NCI-H2196 treated with DMSO at 0.1 percent for 48 hours (cell line): ENCODE measurements around the gene ADGRG3.
"Not testable (repeated sequence)": the region's sequence is repeated elsewhere in the genome, so short reads cannot be mapped to it uniquely, and the experiment has no call there.

ENCODE experiments used
- DNase-seq: peaks from one replicate; lab custom pipeline; 2025; ENCODE audit not compliant: unreplicated experiment; lab: John Stamatoyannopoulos, UW

ADGRG3 gene

DNA sequence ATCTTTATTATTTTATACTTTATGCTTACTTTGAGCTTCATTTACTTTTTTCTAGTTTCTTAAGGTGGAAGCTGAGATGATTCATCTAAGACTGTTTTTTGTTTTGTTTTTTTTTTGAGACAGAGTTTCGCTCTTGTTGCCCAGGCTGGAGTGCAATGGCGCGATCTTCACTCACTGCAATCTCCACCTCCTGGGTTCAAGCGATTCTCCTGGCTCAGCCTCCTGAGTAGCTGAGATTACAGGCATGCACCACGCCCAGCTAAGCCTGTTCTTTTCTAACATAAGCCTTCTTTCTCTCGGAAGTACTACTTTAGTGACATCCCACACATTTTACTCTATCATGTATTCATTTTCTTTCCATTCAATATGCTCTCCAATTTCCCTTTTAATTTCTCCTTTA lies 44.5 kb downstream of the ADGRG3 start:
- DNase-seq = not testable (repeated sequence)

- DNase-seq = no peak
Observed at GRCh38 chr16:57713596-57713995, 45.5 kb downstream of the ADGRG3 start.

- no peak for DNase-seq
Observed at GRCh38 chr16:57714047-57714446, 45.9 kb downstream of the ADGRG3 start.

GRCh38 chr16:57720142-57720575 lies 52.1 kb downstream of the ADGRG3 start:
- DNase-seq = no peak

- DNase-seq = no peak
Observed at GRCh38 chr16:57721356-57722209, 53.5 kb downstream of the ADGRG3 start.

DNA sequence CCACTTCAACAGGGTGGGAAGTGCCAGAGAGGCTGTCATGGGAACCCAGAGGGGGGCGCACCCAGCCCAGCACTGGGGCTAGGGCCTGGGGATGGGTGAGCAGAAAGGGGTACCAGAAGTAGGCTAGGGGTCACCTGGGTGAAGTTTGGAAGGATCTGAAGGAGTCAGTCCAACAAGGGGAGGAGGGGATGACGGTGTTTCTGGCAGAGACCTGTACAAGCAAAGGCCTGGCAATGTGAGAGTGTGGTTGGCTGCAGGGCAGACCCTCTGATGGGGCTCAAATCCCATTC lies 54.0 kb downstream of the ADGRG3 start:
- DNase-seq = no peak

- no peak for DNase-seq
Observed at GRCh38 chr16:57722651-57723050, 54.5 kb downstream of the ADGRG3 start.

GRCh38 chr16:57723170-57723569 lies 55.1 kb downstream of the ADGRG3 start:
- DNase-seq = no peak

DNA sequence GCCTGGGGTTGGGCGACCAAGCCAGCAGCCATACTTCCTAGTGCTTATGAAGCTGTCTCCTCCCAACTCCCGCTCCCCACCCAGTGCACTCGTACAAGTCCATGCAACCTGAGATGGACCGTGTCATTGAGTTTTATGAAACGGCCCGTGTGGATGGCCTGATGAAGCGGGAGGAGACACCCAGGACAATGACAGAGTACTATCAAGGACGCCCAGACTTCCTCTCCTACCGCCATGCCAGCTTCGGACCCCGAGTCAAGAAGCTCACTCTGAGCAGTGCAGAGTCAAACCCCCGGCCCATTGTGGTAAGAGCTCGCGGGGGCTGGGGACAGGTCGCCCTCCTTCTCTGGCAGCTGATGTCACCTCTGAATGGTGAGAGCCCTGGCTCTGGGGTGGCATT lies 56.4 kb downstream of the ADGRG3 start:
- DNase-seq = no peak

DNA sequence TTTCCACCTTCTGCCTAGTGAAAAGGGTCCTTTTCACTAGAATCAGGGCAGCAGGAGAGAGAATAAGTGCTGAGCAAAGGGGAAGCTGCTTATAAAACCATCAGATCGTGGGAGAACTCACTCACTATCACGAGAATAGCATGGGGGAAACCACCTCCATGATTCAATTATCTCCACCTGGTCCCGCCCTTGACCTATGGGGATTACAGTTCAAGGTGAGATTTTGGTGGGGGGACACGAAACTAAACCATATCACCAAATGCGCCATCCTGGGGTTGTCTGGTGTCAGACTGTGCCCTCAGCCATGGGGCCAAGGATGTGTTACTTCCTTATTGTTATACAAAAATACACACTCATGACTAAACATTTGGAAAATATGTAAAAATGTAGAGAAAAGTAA lies 57.0 kb downstream of the ADGRG3 start:
- DNase-seq = no peak

GRCh38 chr16:57725554-57725953 lies 57.4 kb downstream of the ADGRG3 start:
- no peak for DNase-seq

DNA sequence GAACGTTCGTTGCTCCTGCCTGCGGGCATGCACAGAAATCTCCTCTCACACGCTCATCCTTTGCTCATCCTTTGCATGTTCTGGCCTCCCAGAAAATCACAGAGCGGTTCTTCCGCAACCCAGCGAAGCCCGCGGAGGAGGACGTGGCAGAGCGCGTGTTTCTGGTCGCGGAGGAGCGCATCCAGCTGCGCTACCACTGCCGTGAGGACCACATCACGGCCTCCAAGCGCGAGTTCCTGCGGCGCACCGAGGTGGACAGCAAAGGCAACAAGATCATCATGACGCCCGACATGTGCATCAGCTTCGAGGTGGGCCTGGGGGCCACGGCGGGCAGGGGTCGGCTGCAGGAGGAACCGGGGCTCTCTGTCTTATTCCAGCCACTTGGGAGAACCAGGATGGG lies 57.9 kb downstream of the ADGRG3 start:
- DNase-seq = no peak

- DNase-seq = no peak
Observed at GRCh38 chr16:57726433-57726947, 58.4 kb downstream of the ADGRG3 start.

- no peak for DNase-seq
Observed at GRCh38 chr16:57727610-57728009, 59.5 kb downstream of the ADGRG3 start.

DNA sequence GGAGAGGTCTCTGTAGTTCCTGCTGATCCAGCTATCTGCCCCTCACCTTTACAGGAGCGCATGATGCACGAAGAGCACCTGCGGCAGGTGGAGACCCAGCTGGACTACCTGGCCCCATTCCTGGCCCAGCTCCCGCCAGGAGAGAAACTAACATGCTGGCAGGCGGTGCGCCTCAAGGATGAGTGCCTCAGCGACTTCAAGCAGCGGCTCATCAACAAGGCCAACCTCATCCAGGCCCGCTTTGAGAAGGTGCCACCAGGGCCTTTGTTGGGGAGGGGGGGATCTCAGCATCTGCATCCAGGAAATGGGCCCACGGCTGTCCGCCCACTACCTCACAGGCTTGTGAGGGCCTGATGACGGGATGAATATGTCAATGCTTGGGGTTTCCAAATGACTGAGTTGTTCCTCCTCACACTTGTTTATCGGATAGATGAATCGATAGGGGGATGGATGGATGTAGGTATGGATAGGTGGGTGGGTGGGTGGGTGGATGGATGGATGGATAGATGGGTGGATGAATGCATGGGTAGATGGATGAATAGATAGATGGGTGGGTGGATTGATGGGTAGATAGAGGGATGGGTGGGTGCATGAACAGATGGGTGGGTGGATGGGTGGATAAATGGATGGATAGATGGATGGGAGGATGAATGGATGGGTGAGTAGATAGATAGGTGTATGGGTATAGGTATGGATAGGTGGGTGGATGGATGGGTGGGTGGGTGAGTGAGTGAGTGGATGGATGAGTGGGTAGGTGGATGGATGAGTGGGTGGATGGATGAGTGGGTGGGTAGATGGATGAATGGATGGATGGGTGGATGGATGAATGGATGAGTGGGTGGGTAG lies 60.5 kb downstream of the ADGRG3 start:
- DNase-seq = no peak

DNA sequence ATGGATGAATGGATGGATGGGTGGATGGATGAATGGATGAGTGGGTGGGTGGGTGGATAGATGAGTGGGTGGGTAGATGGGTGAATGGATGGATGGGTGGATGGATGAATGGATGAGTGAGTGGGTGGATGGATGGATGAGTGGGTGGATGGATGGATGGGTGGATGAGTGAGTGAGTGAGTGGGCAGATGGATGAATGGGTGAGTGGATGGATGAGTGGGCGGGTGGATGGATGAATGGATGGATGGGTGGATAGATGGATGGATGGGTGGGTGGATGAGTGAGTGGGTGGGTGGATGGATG lies 61.0 kb downstream of the ADGRG3 start:
- DNase-seq = no peak

DNA sequence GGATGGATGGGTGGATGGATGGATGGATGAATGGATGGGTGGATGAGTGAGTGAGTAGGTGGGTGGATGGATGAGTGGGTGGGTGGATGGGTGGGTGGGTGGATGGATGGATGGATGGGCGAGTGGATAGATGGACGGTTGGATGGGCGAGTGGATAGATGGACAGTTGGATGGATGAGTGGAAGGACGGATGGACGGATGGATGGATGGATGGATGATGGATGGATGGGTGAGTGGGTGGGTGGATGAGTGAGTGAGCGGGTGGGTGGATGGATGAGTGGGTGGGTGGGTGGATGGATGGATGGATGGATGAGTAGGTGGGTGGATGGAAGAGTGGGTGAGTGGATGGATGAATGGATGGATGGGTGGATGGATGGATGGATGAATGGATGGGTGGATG lies 61.7 kb downstream of the ADGRG3 start:
- not testable (repeated sequence) for DNase-seq

DNA sequence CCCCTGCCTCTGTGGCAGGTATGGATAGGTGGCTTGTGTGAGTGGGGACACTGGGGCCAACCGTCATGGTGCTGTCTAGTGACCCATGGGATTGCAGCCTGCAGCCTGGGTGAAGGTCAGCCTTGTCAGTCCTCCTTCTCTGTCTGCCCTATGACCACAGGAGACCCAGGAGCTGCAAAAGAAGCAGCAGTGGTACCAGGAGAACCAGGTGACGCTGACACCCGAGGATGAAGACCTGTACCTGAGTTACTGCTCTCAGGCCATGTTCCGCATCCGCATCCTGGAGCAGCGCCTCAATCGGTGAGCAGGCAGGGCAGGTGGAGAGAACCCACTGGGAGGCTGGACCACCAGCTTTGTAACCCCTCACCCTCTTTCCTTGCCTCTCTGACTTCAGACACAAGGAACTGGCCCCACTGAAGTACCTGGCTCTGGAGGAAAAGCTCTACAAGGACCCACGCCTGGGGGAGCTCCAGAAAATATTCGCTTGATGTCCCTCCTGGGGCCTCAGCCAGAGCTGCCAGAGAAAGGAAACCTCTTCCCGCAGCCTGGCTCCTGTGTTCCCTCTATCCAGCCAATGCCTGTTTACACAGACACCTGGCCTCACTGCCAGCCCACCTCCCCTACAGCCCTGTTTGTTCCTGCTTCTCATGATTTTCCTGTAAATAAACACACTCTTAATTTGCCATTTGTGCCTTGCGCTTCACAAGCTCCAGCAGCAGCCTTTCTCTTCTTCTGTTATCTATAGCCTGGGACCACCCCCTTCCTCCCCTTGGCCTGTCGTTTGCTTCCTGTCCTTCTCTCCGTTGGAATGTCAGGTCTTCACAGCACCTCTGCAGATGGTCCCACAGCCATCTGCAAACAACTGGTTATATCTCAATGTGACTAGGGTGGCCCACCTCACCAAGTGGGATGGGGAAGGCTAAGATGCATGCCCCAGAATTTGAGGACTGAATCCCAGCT lies 62.9 kb downstream of the ADGRG3 start:
- DNase-seq = no peak

DNA sequence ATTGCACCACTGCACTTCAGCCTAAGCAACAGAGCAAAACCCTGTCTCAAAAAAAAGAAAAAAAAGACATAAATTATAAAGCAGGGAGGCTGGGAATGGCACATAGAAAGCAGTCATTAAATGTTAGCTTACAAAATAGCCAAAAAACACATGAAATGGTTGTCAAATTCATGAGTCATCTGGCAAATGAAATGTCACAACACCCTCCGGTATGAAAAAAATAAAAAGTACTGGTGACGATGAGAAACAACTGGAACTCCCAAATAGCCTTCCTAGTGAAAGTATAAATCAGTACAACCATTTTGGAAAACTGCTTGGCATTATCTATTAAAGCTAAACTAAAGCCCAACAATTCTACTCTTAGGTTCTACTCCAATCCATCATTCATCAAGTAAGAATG lies 63.9 kb downstream of the ADGRG3 start:
- DNase-seq = no peak

- DNase-seq = no peak
Observed at GRCh38 chr16:57732714-57733113, 64.6 kb downstream of the ADGRG3 start.

DNA sequence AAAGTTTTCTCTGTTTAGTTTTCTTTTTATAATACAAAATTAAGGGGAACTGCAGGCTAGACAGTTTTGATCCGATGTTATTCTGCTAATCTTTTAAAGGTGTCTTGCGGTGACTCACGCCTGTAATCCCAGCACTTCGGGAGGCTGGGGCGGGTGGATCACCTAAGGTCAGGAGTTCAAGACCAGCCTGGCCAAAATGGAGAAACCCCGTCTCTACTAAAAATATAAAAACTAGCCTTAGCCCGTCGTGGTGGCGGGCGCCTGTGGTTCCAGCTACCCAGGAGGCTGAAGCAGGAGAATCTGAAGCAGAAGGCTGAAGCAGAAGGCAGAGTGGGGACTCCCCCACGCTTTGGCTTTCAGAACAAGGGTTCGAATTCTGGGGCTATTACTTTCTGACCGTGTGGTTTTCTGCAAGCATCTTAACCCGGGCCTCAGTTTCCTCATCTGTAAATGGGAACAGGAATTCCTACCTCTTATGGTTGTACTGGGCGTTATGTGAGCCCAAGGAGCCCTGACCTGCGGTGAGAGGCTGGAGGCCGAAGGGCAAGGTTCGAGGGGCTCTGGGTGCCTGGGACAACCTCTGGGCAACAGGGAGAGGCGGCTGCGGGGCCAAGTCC lies 66.3 kb downstream of the ADGRG3 start:
- DNase-seq = no peak
